ENCODE measurements around the gene UNC5CL. TPM values are rescaled to one million over a fixed set of nuclear protein-coding genes. Genes with fewer than 3 reads are reported as not detected.

The UNC5CL gene
- total and polyA plus RNA-seq, 9 of the 15 experiments (the other 6 are each of a cell fraction or from before 2014, with no cell fraction given): 0.07 to 1.8 (median 0.62) TPM; not detected in 1

GRCh38 chr6:41073968-41074691, 35.1 kb upstream of the UNC5CL start (continued):
- TF ChIP-seq AFF4 (CRISPR knock-in tag; IDR thresholded peaks at IDR 0.05): peak; percentile 62; the same call in 1 of the 2 replicates
- TF ChIP-seq ZHX1 (conservative IDR thresholded peaks at IDR 0.05; ENCODE audit: low read length): no peak
- no peak; the same call in 1 of the 2 replicates for TF ChIP-seq ATF7 (IDR thresholded peaks at IDR 0.05)
- TF ChIP-seq RBM39 (optimal IDR thresholded peaks at IDR 0.05; ENCODE audit: low read depth, low read length): no peak
- TF ChIP-seq PHTF2 (CRISPR knock-in tag; IDR thresholded peaks at IDR 0.05): no peak
- no peak for TF ChIP-seq NFE2L1 (tag; IDR thresholded peaks at IDR 0.05; ENCODE audit: borderline replicate concordance, low read depth)
- no peak for TF ChIP-seq MTA2 (IDR thresholded peaks at IDR 0.05; ENCODE audit: low read depth)
- TF ChIP-seq POLR2AphosphoS5 (IDR thresholded peaks at IDR 0.05; ENCODE audit: control insufficient read depth, insufficient read depth, low read depth, low read length): 0 out of 2 replicates have a peak, but pooled peaks have one; percentile 28
- 0 out of 2 replicates have a peak, but pooled peaks have one; percentile 22 for TF ChIP-seq HMBOX1 (IDR thresholded peaks at IDR 0.05)
- TF ChIP-seq ZNF274 (IDR thresholded peaks at IDR 0.05; ENCODE audit: borderline replicate concordance, low read depth, low read length): no peak
- no peak for TF ChIP-seq ZBTB2 (IDR thresholded peaks at IDR 0.05)
- no peak for TF ChIP-seq RFX5 (IDR thresholded peaks at IDR 0.05; ENCODE audit: low read depth, low read length)
- TF ChIP-seq ETV6 (IDR thresholded peaks at IDR 0.05; ENCODE audit: borderline replicate concordance in 1 of 2, low read depth in 2 of 2, low read length in 1 of 2): no peak
- no peak for TF ChIP-seq ETV6 (CRISPR knock-in tag; IDR thresholded peaks at IDR 0.05; ENCODE audit: borderline replicate concordance)
- TF ChIP-seq ZKSCAN8 (CRISPR knock-in tag; IDR thresholded peaks at IDR 0.05): no peak
- peak in 1 of 2 experiments; percentile 30; a peak in 1 of 4 replicates for TF ChIP-seq NRF1 (conservative IDR thresholded peaks at IDR 0.05 in 1 of 2, IDR thresholded peaks at IDR 0.05 in 1 of 2)

Data from K562 (cell line).